HG03196 (cell line): ENCODE data around the gene ORM1.
"Not testable (repeated sequence)": the region's sequence is repeated elsewhere in the genome, so short reads cannot be mapped to it uniquely, and the experiment has no call there.

Experiments
- ATAC-seq: cut with Tn5 transposase; IDR thresholded peaks from one replicate; pipeline ENCODE4 v1.9.1; 2021; ENCODE audit not compliant: unreplicated experiment

Gene ORM1

GRCh38 chr9:114322160-114322818 lies 609 bp upstream of the ORM1 start:
- not testable (repeated sequence) for ATAC-seq

GRCh38 chr9:114323849-114324248 lies 951 bp downstream of the ORM1 start:
- ATAC-seq: not testable (repeated sequence)

GRCh38 chr9:114324492-114324891 lies 1.6 kb downstream of the ORM1 start:
- no peak for ATAC-seq

DNA sequence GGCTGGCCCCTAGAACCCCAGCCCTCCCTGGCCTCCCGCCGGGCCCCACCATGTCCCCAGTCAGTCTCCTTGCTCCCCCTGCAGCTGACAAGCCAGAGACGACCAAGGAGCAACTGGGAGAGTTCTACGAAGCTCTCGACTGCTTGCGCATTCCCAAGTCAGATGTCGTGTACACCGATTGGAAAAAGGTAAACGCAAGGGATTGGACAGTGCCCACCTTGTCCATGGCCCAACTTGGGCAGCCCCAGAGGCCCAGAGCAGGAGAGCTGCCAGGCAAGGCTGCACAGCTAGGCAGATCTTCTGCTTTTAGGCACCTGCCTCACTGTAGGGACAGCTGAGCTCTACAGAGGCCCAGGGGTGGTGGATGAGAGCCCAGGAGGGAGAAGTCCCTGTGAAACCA lies 2.1 kb downstream of the ORM1 start:
- not testable (repeated sequence) for ATAC-seq

DNA sequence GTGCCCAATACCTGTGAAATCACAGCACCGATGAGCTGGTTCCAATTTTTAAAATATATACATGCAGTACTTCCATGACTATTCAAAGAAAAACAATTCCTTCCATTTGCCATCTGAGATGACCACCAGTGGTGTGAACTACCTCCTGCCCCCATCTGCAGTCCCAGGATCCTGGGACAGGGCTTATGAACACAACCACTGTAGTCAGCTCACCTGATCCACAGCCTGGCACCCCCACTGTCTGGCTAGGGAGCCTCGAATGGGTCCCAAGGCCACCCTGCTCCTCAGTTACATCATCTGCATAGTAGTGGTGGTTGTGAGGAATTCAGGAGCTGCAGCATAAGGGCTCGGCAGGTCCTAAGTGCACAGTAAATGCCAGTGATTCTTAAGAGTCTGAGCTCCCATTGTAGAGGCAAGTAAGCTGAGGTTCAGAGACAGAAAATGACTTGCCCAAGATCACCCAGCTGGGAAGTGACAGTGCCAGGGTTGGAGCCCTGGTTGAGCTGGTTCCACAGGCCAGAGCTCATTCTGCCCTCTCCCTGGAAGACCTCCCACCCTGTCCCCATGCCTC lies 2.9 kb downstream of the ORM1 start:
- ATAC-seq: not testable (repeated sequence)

DNA sequence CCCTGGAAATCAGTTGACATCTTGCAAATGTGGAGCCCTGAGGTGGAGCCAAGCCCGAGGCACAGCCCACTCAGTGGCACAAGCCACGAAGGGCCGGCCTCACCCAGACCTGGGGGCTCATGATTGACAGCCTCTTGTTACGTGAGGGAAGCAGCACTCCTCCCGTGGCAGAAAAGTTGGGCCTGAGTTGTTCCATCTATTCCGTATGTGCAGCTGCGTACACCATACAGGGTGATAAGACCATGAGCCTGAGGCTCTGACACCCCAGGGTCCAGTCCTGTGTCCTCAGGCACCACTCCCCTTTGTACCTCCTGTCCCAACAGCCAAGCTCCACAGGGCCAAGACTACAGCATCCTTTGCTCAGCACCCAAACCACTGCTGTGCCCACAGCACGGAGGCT lies 4.9 kb downstream of the ORM1 start:
- ATAC-seq: no peak

DNA sequence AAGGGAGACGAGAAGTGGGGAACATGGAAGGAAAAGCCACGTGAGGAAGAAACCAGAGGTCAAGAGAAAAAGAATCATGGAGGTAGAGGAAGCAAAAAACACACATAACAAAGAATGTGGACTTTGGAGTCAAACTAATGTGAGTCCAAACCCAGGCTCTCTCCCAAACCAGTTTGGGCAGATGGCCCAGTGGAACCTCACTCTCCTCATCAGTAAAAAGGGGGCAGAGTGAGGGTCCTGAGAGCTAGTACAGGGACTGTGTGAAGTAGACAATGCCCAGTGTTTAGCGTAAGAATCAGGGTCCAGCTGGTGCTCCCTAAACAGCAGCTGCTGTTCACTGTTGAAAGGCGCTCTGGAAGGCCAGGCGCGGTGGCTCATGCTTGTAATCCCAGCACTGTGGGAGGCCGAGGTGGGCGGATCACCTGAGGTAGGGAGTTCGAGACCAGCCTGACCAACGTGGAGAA lies 5.5 kb downstream of the ORM1 start:
- not testable (repeated sequence) for ATAC-seq

DNA sequence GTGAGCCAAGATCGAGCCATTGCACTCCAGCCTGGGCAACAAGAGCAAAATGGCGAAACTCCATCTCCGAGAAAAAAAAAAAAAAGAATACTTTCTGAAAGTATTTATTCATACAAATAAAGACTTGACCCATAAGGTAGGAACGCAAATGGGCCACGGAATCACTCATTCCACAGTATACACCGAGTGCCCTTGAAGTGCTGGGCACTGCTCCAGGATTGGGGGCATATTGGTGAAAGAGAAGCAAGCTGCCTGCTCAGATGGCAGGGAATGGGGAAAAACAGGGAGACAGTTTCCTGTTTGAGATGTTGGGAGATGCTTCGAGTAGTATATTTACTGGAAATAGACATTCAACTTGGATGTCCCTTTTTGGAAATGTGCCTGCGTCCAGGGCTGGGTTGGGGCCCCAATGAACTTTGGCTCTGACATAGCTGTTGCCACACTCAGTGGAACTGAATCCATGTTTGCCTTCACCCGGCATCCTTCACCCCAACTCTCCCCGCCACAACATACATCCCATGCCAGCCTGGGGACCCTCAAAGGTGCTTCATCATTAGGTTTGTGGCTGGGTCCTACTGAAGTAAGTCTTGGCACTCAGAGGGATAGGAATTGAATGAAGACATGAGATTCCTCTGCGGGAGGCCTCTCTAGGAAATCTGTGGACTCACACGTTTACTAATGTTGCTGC lies 6.2 kb downstream of the ORM1 start:
- ATAC-seq: not testable (repeated sequence)

- ATAC-seq: not testable (repeated sequence)
Measured at GRCh38 chr9:114329625-114330022, 6.7 kb downstream of the ORM1 start, which contains the start of gene ORM2. Gene ORM2, plus strand, starts transcription at chr9:114329869. Its CDS starts 36 bp downstream, at chr9:114329905.

- no peak for ATAC-seq
Measured at GRCh38 chr9:114330636-114331035, 7.7 kb downstream of the ORM1 start.

- not testable (repeated sequence) for ATAC-seq
Measured at GRCh38 chr9:114331229-114332195, 8.6 kb downstream of the ORM1 start.

- not testable (repeated sequence) for ATAC-seq
Measured at GRCh38 chr9:114332474-114333040, 9.7 kb downstream of the ORM1 start.

DNA sequence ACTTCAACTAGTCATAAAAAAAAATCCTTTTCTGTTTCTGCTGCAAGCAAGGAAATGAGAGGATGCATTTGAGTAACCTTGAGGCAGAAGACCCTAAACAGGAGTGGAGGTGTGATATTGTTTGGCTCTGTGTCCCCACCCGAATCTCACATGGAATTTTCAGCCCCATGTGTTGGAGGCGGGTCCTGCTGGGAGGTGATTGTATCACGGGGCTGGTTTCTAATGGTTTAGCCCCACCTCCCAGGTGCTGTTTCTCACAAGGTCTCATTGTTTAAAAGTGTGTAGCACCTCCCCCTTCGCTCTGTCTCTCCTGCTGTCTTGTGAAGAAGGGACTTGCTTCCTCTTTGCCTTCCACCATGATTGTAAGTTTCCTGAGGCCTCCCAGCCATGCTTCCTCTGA lies 10.8 kb downstream of the ORM1 start:
- not testable (repeated sequence) for ATAC-seq

DNA sequence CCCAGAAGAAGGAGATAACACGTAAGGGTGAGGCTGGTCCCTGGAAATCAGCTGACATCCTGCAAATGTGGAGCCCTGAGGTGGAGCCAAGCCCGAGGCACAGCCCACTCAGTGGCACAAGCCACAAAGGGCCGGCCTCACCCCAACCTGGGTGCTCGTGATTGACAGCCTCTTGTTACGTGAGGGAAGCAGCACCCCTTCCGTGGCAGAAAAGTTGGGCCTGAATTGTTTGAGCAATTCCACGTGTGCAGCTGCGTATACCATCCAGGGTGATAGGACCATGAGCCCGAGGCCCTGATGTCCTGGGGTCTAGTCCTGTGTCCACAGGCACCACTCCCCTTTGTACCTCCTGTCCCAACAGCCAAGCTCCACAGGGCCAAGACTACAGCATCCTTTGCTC lies 11.6 kb downstream of the ORM1 start:
- ATAC-seq: no peak

DNA sequence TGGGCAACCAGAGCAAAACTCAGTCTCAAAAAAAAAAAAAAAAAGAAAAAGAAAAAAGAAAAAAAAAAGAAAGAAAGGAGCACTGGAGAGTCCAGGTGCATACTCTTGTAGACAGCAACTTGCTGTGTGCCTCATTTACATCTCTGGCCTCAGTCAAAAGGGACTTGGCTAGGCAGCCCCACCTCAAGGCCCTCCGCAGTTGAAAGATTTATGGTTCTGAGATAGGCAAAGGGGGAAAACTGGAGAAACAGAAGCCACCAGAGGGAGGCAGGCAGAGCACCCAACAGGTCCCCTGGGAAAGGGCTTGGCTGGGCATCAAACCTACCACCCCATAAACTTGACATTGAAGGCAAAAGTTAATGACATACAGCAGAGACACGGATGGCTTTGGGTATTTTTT lies 12.8 kb downstream of the ORM1 start:
- no peak for ATAC-seq

DNA sequence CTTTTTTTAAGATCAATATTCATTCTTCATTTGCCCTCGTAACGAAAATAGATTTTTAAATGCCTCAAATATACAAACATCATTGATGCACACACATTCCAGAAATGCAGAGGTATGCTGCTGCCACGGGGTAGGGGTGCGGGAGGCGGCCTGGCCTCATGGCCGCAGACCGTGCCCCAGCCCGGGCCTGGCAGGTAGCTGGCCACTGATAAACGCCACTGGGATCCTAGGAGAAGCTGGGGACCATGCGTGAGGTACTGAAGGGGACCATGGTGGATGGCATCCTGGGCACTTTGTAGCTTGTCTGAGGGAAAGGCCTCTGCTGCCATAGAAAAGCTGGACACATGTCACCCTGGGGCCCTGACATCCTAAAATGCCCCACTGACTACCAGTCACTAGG lies 13.3 kb downstream of the ORM1 start:
- ATAC-seq: no peak

DNA sequence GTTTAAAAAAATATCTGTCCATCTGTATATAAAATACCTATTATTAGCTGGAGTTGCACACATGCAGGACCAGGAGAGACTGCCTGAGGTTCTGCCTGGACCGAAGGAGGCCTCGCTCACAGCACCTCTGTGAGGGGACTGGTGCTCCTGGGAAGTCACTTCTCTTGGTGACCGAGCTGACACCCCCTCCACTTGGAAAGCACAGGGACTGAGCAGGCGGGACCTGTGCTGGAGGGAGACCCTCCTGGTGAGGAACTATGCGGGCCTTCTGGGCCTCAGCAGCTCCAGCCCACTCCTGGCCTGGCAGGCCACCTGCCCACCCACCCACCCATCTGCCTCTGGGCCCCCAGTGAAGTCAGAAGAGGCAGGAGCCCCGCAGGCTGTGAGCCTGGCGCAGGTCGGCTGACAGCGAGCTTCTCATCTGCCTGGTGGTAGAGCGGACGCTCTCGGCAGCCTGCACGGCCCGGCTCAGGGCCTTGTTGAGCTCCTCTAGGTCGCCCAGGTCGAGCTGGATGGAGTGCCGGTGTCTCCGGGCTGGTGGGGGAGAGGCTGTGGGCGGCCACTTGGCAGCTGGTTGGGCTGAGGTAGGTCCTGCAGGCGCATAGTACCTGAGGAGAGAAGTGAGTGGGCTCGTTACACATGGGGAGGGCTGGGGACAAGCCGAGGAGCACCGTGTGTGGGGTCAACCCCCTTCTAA lies 13.9 kb downstream of the ORM1 start:
- no peak for ATAC-seq

GRCh38 chr9:114338187-114338586 lies 15.3 kb downstream of the ORM1 start:
- ATAC-seq: no peak

DNA sequence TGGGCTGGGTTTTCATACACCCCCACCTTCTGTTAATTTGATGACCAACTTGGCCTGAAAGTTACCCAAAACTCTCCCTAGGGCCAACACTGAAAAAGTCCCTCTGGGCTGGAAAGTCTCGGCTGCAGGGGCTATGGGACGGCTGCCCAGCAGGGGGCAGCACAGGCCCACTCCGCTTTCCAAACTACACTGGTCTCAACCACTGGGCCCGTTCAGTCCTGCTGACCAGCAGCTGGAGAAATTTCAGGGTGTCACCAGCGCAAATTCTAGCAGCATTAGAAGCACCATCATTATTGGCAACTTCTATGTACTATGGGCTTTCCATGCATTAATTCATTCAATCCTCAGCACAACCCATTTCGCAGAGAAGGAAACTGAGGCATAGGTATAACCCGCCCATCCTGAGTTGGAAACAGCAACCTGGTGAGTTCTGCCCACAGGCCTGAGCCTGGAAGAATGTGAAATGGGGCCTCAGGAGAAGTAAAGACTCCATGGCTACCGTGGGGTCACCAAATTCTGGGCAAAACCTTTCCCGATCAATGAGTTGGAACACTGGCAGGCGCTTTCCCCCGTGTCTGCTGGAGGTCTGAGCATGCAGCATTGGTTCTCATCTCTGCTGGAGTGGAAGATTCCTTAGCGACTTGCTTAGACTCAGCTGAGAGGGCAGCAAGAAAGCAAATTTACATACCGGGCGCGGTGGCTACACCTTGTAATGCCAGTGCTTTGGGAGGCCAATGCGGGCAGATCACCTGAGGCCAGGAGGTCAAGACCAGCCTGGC lies 16.4 kb downstream of the ORM1 start:
- ATAC-seq: no peak
